ENCODE data around the gene PSMA6. TPM values are rescaled to one million over a fixed set of nuclear protein-coding genes. Genes with fewer than 3 reads are reported as not detected.

The PSMA6 gene
- total and polyA plus RNA-seq, 2 of the 13 experiments (the other 11 are each of a cell fraction or from before 2014, with no cell fraction given) = 525 to 1,109 TPM

- TF ChIP-seq AKNA (CRISPR knock-in tag; IDR thresholded peaks at IDR 0.05; ENCODE audit: borderline replicate concordance) (no peak; the same call in 1 of the 2 replicates), SALL1 (CRISPR knock-in tag; IDR thresholded peaks at IDR 0.05) (no peak), RBFOX2 (IDR thresholded peaks at IDR 0.05; ENCODE audit: low read depth, low read length) (no peak), ZGPAT (CRISPR knock-in tag; IDR thresholded peaks at IDR 0.05) (peak; percentile 38), MYPOP (CRISPR knock-in tag; IDR thresholded peaks at IDR 0.05) (no peak), ZNF768 (CRISPR knock-in tag; IDR thresholded peaks at IDR 0.05) (no peak; the same call in 1 of the 2 replicates), YY1 (IDR thresholded peaks at IDR 0.05; ENCODE audit: insufficient read depth, insufficient replicate concordance, low read depth, low read length) (peak; percentile 72), PREB (CRISPR knock-in tag; IDR thresholded peaks at IDR 0.05) (0 out of 2 replicates have a peak, but pooled peaks have one; percentile 63), HINFP (CRISPR knock-in tag; IDR thresholded peaks at IDR 0.05; ENCODE audit: low read depth) (no peak), ZNF383 (CRISPR knock-in tag; IDR thresholded peaks at IDR 0.05; ENCODE audit: borderline replicate concordance) (peak; percentile 82; the same call in 1 of the 2 replicates), TMF1 (CRISPR knock-in tag; IDR thresholded peaks at IDR 0.05; ENCODE audit: low read depth) (no peak), IRX3 (CRISPR knock-in tag; IDR thresholded peaks at IDR 0.05; ENCODE audit: borderline replicate concordance, low read depth) (no peak), ZNF296 (CRISPR knock-in tag; conservative IDR thresholded peaks at IDR 0.05) (no peak), ZNF335 (CRISPR knock-in tag; IDR thresholded peaks at IDR 0.05) (peak; percentile 68; the same call in 1 of the 2 replicates), ZNF878 (CRISPR knock-in tag; IDR thresholded peaks at IDR 0.05) (no peak), NONO (IDR thresholded peaks at IDR 0.05) (no peak), NONO (CRISPR knock-in tag; conservative IDR thresholded peaks at IDR 0.05) (no peak), KDM4B (CRISPR knock-in tag; IDR thresholded peaks at IDR 0.05) (peak; percentile 71; the same call in 1 of the 2 replicates)
Measured at GRCh38 chr14:35333797-35334743, 41.9 kb downstream of the PSMA6 start (continued).
